Measurements from ENCODE around the gene PARD3. TPM values are rescaled to one million over a fixed set of nuclear protein-coding genes. Genes with fewer than 3 reads are reported as not detected.

The PARD3 gene
- total RNA-seq, 1 experiment from 2014 or later: 30.0 TPM

GRCh38 chr10:34219753-34220548 lies 595.1 kb downstream of the PARD3 start:
- DNase-seq (ENCODE audit: low read depth): no peak

GRCh38 chr10:34217524-34217923 lies 597.6 kb downstream of the PARD3 start:
- no peak for DNase-seq (ENCODE audit: low read depth)

GRCh38 chr10:34216348-34216945 lies 598.6 kb downstream of the PARD3 start:
- DNase-seq (ENCODE audit: low read depth): no peak

GRCh38 chr10:34213805-34214197 lies 601.3 kb downstream of the PARD3 start:
- no peak for DNase-seq (ENCODE audit: low read depth)

- DNase-seq (ENCODE audit: low read depth): no peak
Observed at GRCh38 chr10:34213193-34213804, 601.8 kb downstream of the PARD3 start.

GRCh38 chr10:34207343-34207742 lies 607.8 kb downstream of the PARD3 start:
- no peak for DNase-seq (ENCODE audit: low read depth)

GRCh38 chr10:34206935-34207268 lies 608.2 kb downstream of the PARD3 start:
- DNase-seq (ENCODE audit: low read depth): no peak

GRCh38 chr10:34206078-34206934 lies 608.8 kb downstream of the PARD3 start:
- no peak for DNase-seq (ENCODE audit: low read depth)

GRCh38 chr10:34205452-34205851 lies 609.6 kb downstream of the PARD3 start:
- no peak for DNase-seq (ENCODE audit: low read depth)

GRCh38 chr10:34203966-34204630 lies 611.0 kb downstream of the PARD3 start:
- no peak for DNase-seq (ENCODE audit: low read depth)

- DNase-seq (ENCODE audit: low read depth): no peak
Observed at GRCh38 chr10:34200355-34200901, 614.7 kb downstream of the PARD3 start.

- peak; percentile 30 for DNase-seq (ENCODE audit: low read depth)
Observed at GRCh38 chr10:34198953-34199352, 616.1 kb downstream of the PARD3 start.

- no peak for DNase-seq (ENCODE audit: low read depth)
Observed at GRCh38 chr10:34196058-34196433, 619.0 kb downstream of the PARD3 start.

GRCh38 chr10:34195364-34196057 lies 619.6 kb downstream of the PARD3 start:
- DNase-seq (ENCODE audit: low read depth): no peak

GRCh38 chr10:34193931-34194626 lies 621.0 kb downstream of the PARD3 start:
- peak; percentile 31 for DNase-seq (ENCODE audit: low read depth)

- no peak for DNase-seq (ENCODE audit: low read depth)
Observed at GRCh38 chr10:34192646-34193045, 622.5 kb downstream of the PARD3 start.

GRCh38 chr10:34191406-34191805 lies 623.7 kb downstream of the PARD3 start:
- no peak for DNase-seq (ENCODE audit: low read depth)

- DNase-seq (ENCODE audit: low read depth): peak; percentile 75
Observed at GRCh38 chr10:34190580-34190979, 624.5 kb downstream of the PARD3 start.

GRCh38 chr10:34189830-34190229 lies 625.3 kb downstream of the PARD3 start:
- DNase-seq (ENCODE audit: low read depth): no peak

GRCh38 chr10:34188221-34188620 lies 626.9 kb downstream of the PARD3 start:
- DNase-seq (ENCODE audit: low read depth): no peak

All from RPMI7951 (cell line).